ENCODE data around the gene ACP3. TPM values are rescaled to one million over a fixed set of nuclear protein-coding genes. Genes with fewer than 3 reads are reported as not detected.

ACP3 gene
- total RNA-seq, 2 experiments from 2014 or later = not detected

DNA sequence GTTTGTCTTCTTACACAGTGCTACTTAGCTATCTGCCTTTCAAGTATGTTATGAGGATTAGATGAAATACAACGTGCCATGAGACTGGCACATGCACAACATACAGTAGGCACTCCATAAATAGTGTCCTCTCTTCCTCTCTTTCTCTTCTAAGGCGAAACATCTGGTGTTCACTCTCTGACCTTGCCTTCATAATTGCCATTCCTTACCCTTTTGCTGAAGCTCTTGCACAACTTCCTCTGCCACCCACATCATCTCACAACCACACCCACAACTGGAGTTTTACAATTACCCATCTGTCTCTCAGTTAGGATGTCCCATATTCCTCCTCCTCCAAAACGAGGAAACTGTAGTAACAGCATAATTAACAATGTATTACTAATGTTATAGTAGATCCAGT, 26.4 kb upstream of the ACP3 start:
- TF ChIP-seq CTCF (IDR thresholded peaks at IDR 0.05) = no peak
- no peaks in the 10 kb centered on the region for H3K4me1 ChIP-seq (ENCODE audit: insufficient read depth, low read length)
- peaks cover 22% of the 10 kb centered on the region for H3K27me3 Mint-ChIP-seq
- no peak overlapping the region for H3K4me3 Mint-ChIP-seq
- no peaks in the 10 kb centered on the region for H3K36me3 Mint-ChIP-seq (ENCODE audit: low read depth)
- ATAC-seq (ENCODE audit: poor library complexity) (no peak), DNase-seq (peak in 2 of 14 experiments; percentile 28 to 39)
- no peaks in the 10 kb centered on the region for H3K4me1 Mint-ChIP-seq (ENCODE audit: low read depth)
- H3K9me3 Mint-ChIP-seq = no peaks in the 10 kb centered on the region
- H3K27ac Mint-ChIP-seq = no peak overlapping the region
- H3K9me3 ChIP-seq (ENCODE audit: control insufficient read depth in 1 of 2, insufficient read depth in 1 of 2, low read length in 2 of 2) = peaks cover 0 to 4% of the 10 kb centered on the region in 2 experiments
- intact Hi-C loops (cut with DNase I, micrococcal nuclease) = no loop called here
- no peaks in the 10 kb centered on the region for H3K36me3 ChIP-seq (ENCODE audit: insufficient read depth, low read length)
- H3K4me3 ChIP-seq (ENCODE audit: low read length) = no peak overlapping the region
- H3K27me3 ChIP-seq (ENCODE audit: control insufficient read depth in 1 of 2, insufficient read depth in 2 of 2, low read length in 2 of 2) = peaks cover 5% of the 10 kb centered on the region in 2 experiments
- H3K27ac ChIP-seq (ENCODE audit: low read depth in 1 of 2, low read length in 2 of 2) = no peak overlapping the region
- CTCF ChIA-PET = no interaction called here
- POLR2A ChIA-PET = no interaction called here

DNA sequence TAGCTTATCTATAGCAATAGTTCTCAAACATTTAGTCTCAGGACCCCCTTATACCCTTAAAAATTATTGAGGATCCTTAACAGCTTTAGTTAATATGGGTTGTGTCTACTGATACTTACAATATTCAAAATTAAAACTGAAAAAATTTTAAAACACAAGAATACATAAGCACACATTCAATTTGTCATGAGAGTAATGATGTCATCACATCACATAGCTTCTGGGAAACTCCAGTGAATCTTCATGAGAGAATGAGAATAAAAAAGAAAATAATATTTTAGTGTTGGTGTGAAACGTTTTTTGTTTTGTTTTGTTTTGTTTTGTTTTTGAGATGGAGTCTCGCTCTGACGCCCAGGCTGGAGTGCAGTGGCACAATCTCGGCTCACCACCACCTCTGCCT, 25.2 kb upstream of the ACP3 start:
- no peak overlapping the region for H3K4me3 ChIP-seq (ENCODE audit: low read length)
- no peak overlapping the region for H3K27ac ChIP-seq (ENCODE audit: low read depth in 1 of 2, low read length in 2 of 2)
- no peak overlapping the region for H3K4me3 Mint-ChIP-seq
- no peaks in the 10 kb centered on the region for H3K36me3 ChIP-seq (ENCODE audit: insufficient read depth, low read length)
- ATAC-seq (ENCODE audit: poor library complexity) (no peak), DNase-seq (no peak)
- no peaks in the 10 kb centered on the region for H3K36me3 Mint-ChIP-seq (ENCODE audit: low read depth)
- H3K27me3 Mint-ChIP-seq = peaks cover 22% of the 10 kb centered on the region
- CTCF ChIA-PET = interaction anchor here (0.9 kb wide), 1 partner anchor 548 kb away, joined by 3 read pairs; no protein-coding TSS in a partner anchor
- no peaks in the 10 kb centered on the region for H3K9me3 Mint-ChIP-seq
- no peaks in the 10 kb centered on the region for H3K4me1 ChIP-seq (ENCODE audit: insufficient read depth, low read length)
- POLR2A ChIA-PET = no interaction called here
- H3K27ac Mint-ChIP-seq = no peak overlapping the region
- intact Hi-C loops (cut with DNase I, micrococcal nuclease) = no loop called here
- H3K27me3 ChIP-seq (ENCODE audit: control insufficient read depth in 1 of 2, insufficient read depth in 2 of 2, low read length in 2 of 2) = peaks cover 2 to 5% of the 10 kb centered on the region in 2 experiments
- no peaks in the 10 kb centered on the region for H3K4me1 Mint-ChIP-seq (ENCODE audit: low read depth)
- H3K9me3 ChIP-seq (ENCODE audit: control insufficient read depth in 1 of 2, insufficient read depth in 1 of 2, low read length in 2 of 2) = peaks cover 0 to 4% of the 10 kb centered on the region in 2 experiments
- no peak for TF ChIP-seq CTCF (IDR thresholded peaks at IDR 0.05)

GRCh38 chr3:132293251-132293650, 24.0 kb upstream of the ACP3 start:
- H3K4me3 Mint-ChIP-seq = no peak overlapping the region
- H3K27ac ChIP-seq (ENCODE audit: low read depth in 1 of 2, low read length in 2 of 2) = no peak overlapping the region
- H3K4me1 Mint-ChIP-seq (ENCODE audit: low read depth) = no peaks in the 10 kb centered on the region
- no peaks in the 10 kb centered on the region for H3K9me3 Mint-ChIP-seq
- H3K9me3 ChIP-seq (ENCODE audit: control insufficient read depth in 1 of 2, insufficient read depth in 1 of 2, low read length in 2 of 2) = peaks cover 0 to 4% of the 10 kb centered on the region in 2 experiments
- no peaks in the 10 kb centered on the region for H3K4me1 ChIP-seq (ENCODE audit: insufficient read depth, low read length)
- POLR2A ChIA-PET = no interaction called here
- H3K36me3 Mint-ChIP-seq (ENCODE audit: low read depth) = no peaks in the 10 kb centered on the region
- no peak overlapping the region for H3K4me3 ChIP-seq (ENCODE audit: low read length)
- no peak overlapping the region for H3K27ac Mint-ChIP-seq
- intact Hi-C loops (cut with DNase I, micrococcal nuclease) = no loop called here
- peaks cover 0 to 5% of the 10 kb centered on the region in 2 experiments for H3K27me3 ChIP-seq (ENCODE audit: control insufficient read depth in 1 of 2, insufficient read depth in 2 of 2, low read length in 2 of 2)
- ATAC-seq (ENCODE audit: poor library complexity) (no peak), DNase-seq (no peak)
- H3K27me3 Mint-ChIP-seq = peaks cover 12% of the 10 kb centered on the region
- TF ChIP-seq CTCF (IDR thresholded peaks at IDR 0.05) = no peak
- CTCF ChIA-PET = no interaction called here
- H3K36me3 ChIP-seq (ENCODE audit: insufficient read depth, low read length) = no peaks in the 10 kb centered on the region

Measured in CD4-positive, alpha-beta T cell (primary cell).